Naive B cell (primary cell): ENCODE results near the gene CACNA1I. TPM values are rescaled to one million over a fixed set of nuclear protein-coding genes. Genes with fewer than 3 reads are reported as not detected.

Experiments used
- ATAC-seq, 2 donors: fragments of 150-1000 bp; cut with Tn5 transposase; 2 replicates each; pipeline ENCODE4 v1.10.0; 2021; ENCODE audit warnings: low read depth in 2 of 2, mild to moderate bottlenecking in 2 of 2, moderate library complexity in 2 of 2
- DNase-seq: peaks from one replicate; pipeline ENCODE4 v3.0.0; 2022
- H3K27ac Mint-ChIP-seq, 6 donors: one replicate each; pipeline ENCODE4 v1.8.0; 2020 to 2022; ENCODE audit warnings: mild to moderate bottlenecking in 6 of 6, mixed read lengths in 6 of 6, moderate library complexity in 5 of 6, inconsistent platforms in 2 of 6
- H3K27me3 Mint-ChIP-seq, 3 donors: one replicate each; pipeline ENCODE4 v1.8.0; 2021 to 2022; ENCODE audit warnings: mixed read lengths in 3 of 3, mild to moderate bottlenecking in 1 of 3
- H3K36me3 Mint-ChIP-seq, 2 donors: one replicate each; pipeline ENCODE4 v1.8.0; 2020 to 2022; ENCODE audit warnings: mixed read lengths in 2 of 2, inconsistent platforms in 1 of 2, mild to moderate bottlenecking in 1 of 2
- H3K4me1 Mint-ChIP-seq, 3 donors: one replicate each; pipeline ENCODE4 v1.8.0; 2020 to 2022; ENCODE audit warnings: mixed read lengths in 3 of 3, inconsistent platforms in 1 of 3, mild to moderate bottlenecking in 1 of 3, moderate library complexity in 1 of 3
- H3K4me3 Mint-ChIP-seq, 8 donors: one replicate each; pipeline ENCODE4 v1.8.0; 2020 to 2022; ENCODE audit warnings: mild to moderate bottlenecking in 8 of 8, mixed read lengths in 8 of 8, moderate library complexity in 8 of 8, inconsistent platforms in 2 of 8
- H3K9me3 Mint-ChIP-seq, 7 donors: one replicate each; pipeline ENCODE4 v1.8.0; 2020 to 2022; ENCODE audit warnings: mixed read lengths in 7 of 7, mild to moderate bottlenecking in 5 of 7, inconsistent platforms in 2 of 7, moderate library complexity in 1 of 7
- polyA plus RNA-seq, 6 donors: library from polyadenylated mRNA; unstranded; fragments of 300-500 nt; fragmentation: Illumina TruSeq; gene quantifications; one replicate each; pipeline ENCODE4 v1.2.3, GENCODE V29; 2021; ENCODE audit warnings: low read depth in 6 of 6

Gene CACNA1I
- polyA plus RNA-seq, 6 donors from 2014 or later, result not detected

- H3K36me3 Mint-ChIP-seq, result peaks cover 0 to 10% of the 10 kb centered on the region in 2 donors
- no peak for ATAC-seq
- no peak overlapping the region for H3K4me3 Mint-ChIP-seq
- peaks cover 0 to 8% (median 5%) of the 10 kb centered on the region in 7 donors for H3K9me3 Mint-ChIP-seq
- no peak for DNase-seq
- peaks cover 6 to 13% (median 7%) of the 10 kb centered on the region in 3 donors for H3K27me3 Mint-ChIP-seq
- no peak overlapping the region for H3K27ac Mint-ChIP-seq
- H3K4me1 Mint-ChIP-seq, result peaks cover 13 to 22% (median 13%) of the 10 kb centered on the region in 3 donors
These were observed 5.1 kb upstream of the CACNA1I start for GRCh38 chr22:39565414-39565944.

GRCh38 chr22:39567135-39567946 lies 3.2 kb upstream of the CACNA1I start:
- peaks cover 0 to 8% (median 5%) of the 10 kb centered on the region in 7 donors for H3K9me3 Mint-ChIP-seq
- peak; percentile 71 to 81 for ATAC-seq
- peak; percentile 17 for DNase-seq
- H3K4me3 Mint-ChIP-seq, result peak overlapping the region in 3 of 8 donors; percentile 3 to 29 (median 21)
- H3K27me3 Mint-ChIP-seq, result peaks cover 6 to 23% (median 17%) of the 10 kb centered on the region in 3 donors
- peak overlapping the region in 2 of 6 donors; percentile 36 to 59 for H3K27ac Mint-ChIP-seq
- H3K4me1 Mint-ChIP-seq, result peaks cover 13 to 19% (median 13%) of the 10 kb centered on the region in 3 donors
- H3K36me3 Mint-ChIP-seq, result peaks cover 0 to 10% of the 10 kb centered on the region in 2 donors

- H3K4me1 Mint-ChIP-seq, result peaks cover 13 to 19% (median 13%) of the 10 kb centered on the region in 3 donors
- ATAC-seq, result no peak
- no peak overlapping the region for H3K27ac Mint-ChIP-seq
- peaks cover 0 to 8% (median 5%) of the 10 kb centered on the region in 7 donors for H3K9me3 Mint-ChIP-seq
- H3K27me3 Mint-ChIP-seq, result peaks cover 6 to 23% (median 19%) of the 10 kb centered on the region in 3 donors
- DNase-seq, result no peak
- H3K36me3 Mint-ChIP-seq, result peaks cover 0 to 10% of the 10 kb centered on the region in 2 donors
- H3K4me3 Mint-ChIP-seq, result peak overlapping the region in 1 of 8 donors; percentile 29
These were observed 2.1 kb upstream of the CACNA1I start for GRCh38 chr22:39568278-39568981.

GRCh38 chr22:39569066-39569465 lies 1.5 kb upstream of the CACNA1I start:
- Mint-ChIP-seq H3K27ac (peak overlapping the region in 1 of 6 donors; percentile 90), H3K36me3 (peaks cover 0 to 10% of the 10 kb centered on the region in 2 donors), H3K4me3 (no peak overlapping the region), H3K4me1 (peaks cover 13 to 19% (median 13%) of the 10 kb centered on the region in 3 donors), H3K9me3 (peaks cover 0 to 8% (median 5%) of the 10 kb centered on the region in 7 donors), H3K27me3 (peaks cover 6 to 24% (median 23%) of the 10 kb centered on the region in 3 donors)
- no peak for ATAC-seq
- no peak for DNase-seq

GRCh38 chr22:39570226-39570625 lies 327 bp upstream of the CACNA1I start:
- H3K27ac Mint-ChIP-seq, result no peak overlapping the region
- peaks cover 6 to 24% (median 23%) of the 10 kb centered on the region in 3 donors for H3K27me3 Mint-ChIP-seq
- H3K4me1 Mint-ChIP-seq, result peaks cover 13 to 19% (median 13%) of the 10 kb centered on the region in 3 donors
- peaks cover 0 to 8% of the 10 kb centered on the region in 2 donors for H3K36me3 Mint-ChIP-seq
- H3K4me3 Mint-ChIP-seq, result no peak overlapping the region
- ATAC-seq (no peak), DNase-seq (no peak)
- H3K9me3 Mint-ChIP-seq, result peaks cover 0 to 8% (median 5%) of the 10 kb centered on the region in 7 donors

GRCh38 chr22:39571538-39571937 lies 985 bp downstream of the CACNA1I start:
- no peaks in the 10 kb centered on the region for H3K9me3 Mint-ChIP-seq
- H3K27me3 Mint-ChIP-seq, result peaks cover 6 to 24% (median 15%) of the 10 kb centered on the region in 3 donors
- no peaks in the 10 kb centered on the region for H3K36me3 Mint-ChIP-seq
- DNase-seq (no peak), ATAC-seq (no peak)
- peaks cover 9 to 16% (median 16%) of the 10 kb centered on the region in 3 donors for H3K4me1 Mint-ChIP-seq
- H3K4me3 Mint-ChIP-seq, result no peak overlapping the region
- no peak overlapping the region for H3K27ac Mint-ChIP-seq

GRCh38 chr22:39574779-39575551 lies 4.4 kb downstream of the CACNA1I start:
- Mint-ChIP-seq H3K27ac (no peak overlapping the region), H3K9me3 (no peaks in the 10 kb centered on the region), H3K36me3 (no peaks in the 10 kb centered on the region), H3K4me3 (no peak overlapping the region), H3K4me1 (peaks cover 5 to 8% (median 5%) of the 10 kb centered on the region in 3 donors), H3K27me3 (peaks cover 16 to 45% (median 31%) of the 10 kb centered on the region in 3 donors)
- ATAC-seq, result no peak
- no peak for DNase-seq

GRCh38 chr22:39575552-39575825 lies 4.9 kb downstream of the CACNA1I start:
- peaks cover 16 to 50% (median 31%) of the 10 kb centered on the region in 3 donors for H3K27me3 Mint-ChIP-seq
- H3K9me3 Mint-ChIP-seq, result no peaks in the 10 kb centered on the region
- DNase-seq, result no peak
- H3K36me3 Mint-ChIP-seq, result no peaks in the 10 kb centered on the region
- H3K4me3 Mint-ChIP-seq, result peak overlapping the region in 1 of 8 donors; percentile 63
- peak overlapping the region in 1 of 6 donors; percentile 27 for H3K27ac Mint-ChIP-seq
- no peak for ATAC-seq
- H3K4me1 Mint-ChIP-seq, result peaks cover 5 to 8% (median 5%) of the 10 kb centered on the region in 3 donors

- DNase-seq (no peak), ATAC-seq (no peak)
- H3K27me3 Mint-ChIP-seq, result peaks cover 16 to 51% (median 34%) of the 10 kb centered on the region in 3 donors
- no peak overlapping the region for H3K4me3 Mint-ChIP-seq
- no peaks in the 10 kb centered on the region for H3K9me3 Mint-ChIP-seq
- no peak overlapping the region for H3K27ac Mint-ChIP-seq
- H3K4me1 Mint-ChIP-seq, result peaks cover 5 to 8% (median 5%) of the 10 kb centered on the region in 3 donors
- no peaks in the 10 kb centered on the region for H3K36me3 Mint-ChIP-seq
These were observed 5.5 kb downstream of the CACNA1I start for GRCh38 chr22:39576027-39576426.

- DNase-seq (no peak), ATAC-seq (no peak)
- H3K9me3 Mint-ChIP-seq, result no peaks in the 10 kb centered on the region
- peaks cover 5 to 8% (median 5%) of the 10 kb centered on the region in 3 donors for H3K4me1 Mint-ChIP-seq
- no peak overlapping the region for H3K4me3 Mint-ChIP-seq
- peaks cover 0 to under 1% of the 10 kb centered on the region in 2 donors for H3K36me3 Mint-ChIP-seq
- H3K27me3 Mint-ChIP-seq, result peaks cover 13 to 51% (median 34%) of the 10 kb centered on the region in 3 donors
- no peak overlapping the region for H3K27ac Mint-ChIP-seq
These were observed 6.8 kb downstream of the CACNA1I start for GRCh38 chr22:39577366-39577765.

GRCh38 chr22:39577900-39578299 lies 7.3 kb downstream of the CACNA1I start:
- peaks cover 18 to 55% (median 40%) of the 10 kb centered on the region in 3 donors for H3K27me3 Mint-ChIP-seq
- H3K27ac Mint-ChIP-seq, result no peak overlapping the region
- peaks cover 5 to 8% (median 5%) of the 10 kb centered on the region in 3 donors for H3K4me1 Mint-ChIP-seq
- ATAC-seq (no peak), DNase-seq (no peak)
- peaks cover 0 to 6% of the 10 kb centered on the region in 2 donors for H3K36me3 Mint-ChIP-seq
- no peak overlapping the region for H3K4me3 Mint-ChIP-seq
- peaks cover 0 to 4% (median 0%) of the 10 kb centered on the region in 7 donors for H3K9me3 Mint-ChIP-seq

GRCh38 chr22:39580006-39580441 lies 9.5 kb downstream of the CACNA1I start:
- peaks cover 0 to 15% of the 10 kb centered on the region in 2 donors for H3K36me3 Mint-ChIP-seq
- ATAC-seq (no peak), DNase-seq (no peak)
- H3K4me3 Mint-ChIP-seq, result no peak overlapping the region
- H3K27me3 Mint-ChIP-seq, result peaks cover 27 to 66% (median 55%) of the 10 kb centered on the region in 3 donors
- peaks cover 0 to 13% (median 3%) of the 10 kb centered on the region in 7 donors for H3K9me3 Mint-ChIP-seq
- H3K27ac Mint-ChIP-seq, result peak overlapping the region in 1 of 6 donors; percentile 78
- peaks cover 5 to 8% (median 5%) of the 10 kb centered on the region in 3 donors for H3K4me1 Mint-ChIP-seq
